ENCODE measurements around the gene CCDC30.

CCDC30 gene

DNA sequence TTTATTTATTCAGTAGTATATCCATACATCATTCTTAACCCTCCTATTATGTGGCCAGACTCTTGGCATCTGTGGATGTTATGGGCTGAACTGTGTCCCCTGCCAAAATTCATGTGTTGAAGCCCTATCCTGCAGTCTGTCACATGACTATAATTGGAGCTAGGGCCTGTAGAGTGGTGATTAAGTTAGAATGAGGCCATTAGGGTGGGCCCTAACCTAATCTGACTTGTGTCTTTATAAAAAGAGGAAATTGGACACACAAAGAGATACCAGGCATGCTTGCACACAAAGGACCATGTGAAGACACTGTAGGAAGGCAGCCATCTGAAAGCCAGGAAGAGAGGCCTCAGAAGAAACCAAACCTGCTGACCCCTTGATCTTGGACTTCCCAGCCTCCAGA, 13.8 kb upstream of the CCDC30 start:
- TF ChIP-seq, protein P1, sequence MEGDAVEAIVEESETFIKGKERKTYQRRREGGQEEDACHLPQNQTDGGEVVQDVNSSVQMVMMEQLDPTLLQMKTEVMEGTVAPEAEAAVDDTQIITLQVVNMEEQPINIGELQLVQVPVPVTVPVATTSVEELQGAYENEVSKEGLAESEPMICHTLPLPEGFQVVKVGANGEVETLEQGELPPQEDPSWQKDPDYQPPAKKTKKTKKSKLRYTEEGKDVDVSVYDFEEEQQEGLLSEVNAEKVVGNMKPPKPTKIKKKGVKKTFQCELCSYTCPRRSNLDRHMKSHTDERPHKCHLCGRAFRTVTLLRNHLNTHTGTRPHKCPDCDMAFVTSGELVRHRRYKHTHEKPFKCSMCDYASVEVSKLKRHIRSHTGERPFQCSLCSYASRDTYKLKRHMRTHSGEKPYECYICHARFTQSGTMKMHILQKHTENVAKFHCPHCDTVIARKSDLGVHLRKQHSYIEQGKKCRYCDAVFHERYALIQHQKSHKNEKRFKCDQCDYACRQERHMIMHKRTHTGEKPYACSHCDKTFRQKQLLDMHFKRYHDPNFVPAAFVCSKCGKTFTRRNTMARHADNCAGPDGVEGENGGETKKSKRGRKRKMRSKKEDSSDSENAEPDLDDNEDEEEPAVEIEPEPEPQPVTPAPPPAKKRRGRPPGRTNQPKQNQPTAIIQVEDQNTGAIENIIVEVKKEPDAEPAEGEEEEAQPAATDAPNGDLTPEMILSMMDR (IDR thresholded peaks at IDR 0.05; ENCODE audit: low read length, missing control alignments) = no peak
- no peak for DNase-seq (ENCODE audit: low read depth)
- no peak overlapping the region for H3K4me3 ChIP-seq (replicated peaks; ENCODE audit: low read depth, low read length)

DNA sequence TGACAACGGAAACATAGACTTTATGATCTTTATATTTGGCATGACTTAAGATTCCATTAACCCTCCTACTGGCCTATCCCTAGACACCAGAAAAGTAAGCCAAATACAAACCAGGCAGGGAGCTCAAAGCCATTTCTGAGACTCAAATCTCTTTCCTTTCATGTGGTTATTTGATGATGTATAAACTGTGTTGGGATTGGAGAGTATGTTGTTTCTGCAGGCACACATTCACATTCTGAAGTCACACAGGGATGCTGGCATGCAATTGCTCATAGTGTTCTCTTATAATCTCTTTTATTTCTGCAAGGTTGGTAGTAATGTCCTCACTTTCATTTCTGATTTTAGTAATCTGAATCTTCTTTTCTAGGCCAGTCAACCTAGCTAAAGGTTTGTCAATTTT, 13.0 kb upstream of the CCDC30 start:
- DNase-seq (ENCODE audit: low read depth) = no peak
- TF ChIP-seq, protein P1 (IDR thresholded peaks at IDR 0.05; ENCODE audit: low read length, missing control alignments) = no peak
- no peak overlapping the region for H3K4me3 ChIP-seq (replicated peaks; ENCODE audit: low read depth, low read length)

DNA sequence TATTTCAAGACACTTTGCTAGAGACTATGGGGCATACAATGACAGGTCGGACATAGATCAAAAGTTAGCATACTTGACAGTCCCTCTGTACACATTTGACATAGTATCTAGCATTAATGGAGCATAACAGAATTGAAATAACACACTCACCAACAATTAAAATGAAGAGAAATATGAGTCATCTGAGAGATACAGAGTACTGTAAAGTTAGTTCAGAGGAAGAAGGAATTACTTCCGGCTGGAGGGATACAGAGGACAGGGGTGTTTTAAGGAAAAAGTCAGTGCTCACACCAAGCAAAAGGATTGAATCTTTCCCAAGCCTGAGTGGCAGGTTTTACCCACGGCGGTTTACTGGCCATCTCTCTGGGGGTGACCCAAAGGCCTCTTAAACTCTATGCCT, 9.7 kb upstream of the CCDC30 start:
- DNase-seq (ENCODE audit: low read depth) = no peak

DNA sequence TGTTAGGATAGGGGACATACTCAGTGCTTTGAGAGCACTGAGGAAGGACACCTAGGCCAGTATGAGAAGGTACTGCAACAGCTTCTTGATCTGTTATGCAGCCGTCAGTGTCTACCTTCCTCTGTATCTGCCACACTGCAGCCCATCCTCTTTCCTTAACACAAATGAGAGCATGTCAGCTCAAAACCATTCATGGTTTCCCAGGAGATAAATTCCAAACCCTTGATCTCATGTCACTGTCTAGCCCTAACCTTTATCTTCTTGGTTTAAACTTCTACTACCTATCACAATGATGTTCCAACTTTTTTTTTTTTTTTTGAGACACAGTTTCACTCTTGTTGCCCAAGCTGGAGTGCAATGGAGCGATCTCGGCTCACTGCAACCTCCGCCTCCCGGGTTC, 8.7 kb upstream of the CCDC30 start:
- DNase-seq (ENCODE audit: low read depth) = no peak
- TF ChIP-seq, protein P1 (IDR thresholded peaks at IDR 0.05; ENCODE audit: low read length, missing control alignments) = no peak
- no peak overlapping the region for H3K4me3 ChIP-seq (replicated peaks; ENCODE audit: low read depth, low read length)

More for the DNA sequence above, 9.7 kb upstream of the CCDC30 start:
- no peak overlapping the region for H3K4me3 ChIP-seq (replicated peaks; ENCODE audit: low read depth, low read length)
- TF ChIP-seq, protein P1 (IDR thresholded peaks at IDR 0.05; ENCODE audit: low read length, missing control alignments) = no peak

DNA sequence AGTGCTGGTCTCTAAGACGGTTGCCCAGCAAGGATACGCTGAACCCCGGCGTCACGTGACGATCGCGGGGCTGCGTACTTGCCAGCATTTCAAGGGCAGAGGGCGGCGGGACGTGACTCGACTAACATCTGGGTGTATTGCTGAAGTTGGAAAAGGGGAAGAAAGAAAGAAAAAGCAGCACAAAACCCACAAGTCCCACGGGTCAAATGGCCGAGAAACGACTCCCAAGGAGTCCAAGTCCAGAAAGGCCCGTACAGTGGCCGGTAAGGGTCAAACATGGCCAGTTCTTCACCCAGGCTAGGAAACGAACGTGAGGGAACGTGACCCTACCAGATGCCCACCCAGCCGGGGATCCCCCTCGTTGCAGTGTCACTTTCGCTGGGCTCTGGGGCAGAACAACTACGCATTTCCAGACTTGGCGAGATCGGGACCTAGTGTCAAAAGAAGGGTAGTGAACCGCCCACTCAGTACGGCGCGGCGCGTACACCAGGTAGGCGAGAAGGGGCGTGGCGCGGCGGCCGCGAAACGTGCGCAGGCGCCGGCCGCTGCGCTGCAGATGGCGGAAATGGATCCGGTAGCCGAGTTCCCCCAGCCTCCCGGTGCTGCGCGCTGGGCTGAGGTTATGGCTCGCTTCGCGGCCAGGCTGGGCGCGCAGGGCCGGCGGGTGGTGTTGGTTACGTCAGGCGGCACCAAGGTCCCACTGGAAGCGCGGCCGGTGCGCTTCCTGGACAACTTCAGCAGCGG, 6.9 kb upstream of the CCDC30 start, which contains the start of the genes PPCS and ZMYND12:
TSS of gene PPCS (plus strand) at position 534 of the 744 bp plus-strand sequence. CDS start at position 557, 23 bp downstream.
TSS of gene ZMYND12 (minus strand) at position 13 of the 744 bp plus-strand sequence. CDS start 25 bp downstream, outside the sequence.
- peak; percentile 90 for DNase-seq (ENCODE audit: low read depth)
- TF ChIP-seq, protein P1 (IDR thresholded peaks at IDR 0.05; ENCODE audit: low read length, missing control alignments) = no peak
- H3K4me3 ChIP-seq (replicated peaks; ENCODE audit: low read depth, low read length) = peak within 1 kb of the TSS; percentile 84

DNA sequence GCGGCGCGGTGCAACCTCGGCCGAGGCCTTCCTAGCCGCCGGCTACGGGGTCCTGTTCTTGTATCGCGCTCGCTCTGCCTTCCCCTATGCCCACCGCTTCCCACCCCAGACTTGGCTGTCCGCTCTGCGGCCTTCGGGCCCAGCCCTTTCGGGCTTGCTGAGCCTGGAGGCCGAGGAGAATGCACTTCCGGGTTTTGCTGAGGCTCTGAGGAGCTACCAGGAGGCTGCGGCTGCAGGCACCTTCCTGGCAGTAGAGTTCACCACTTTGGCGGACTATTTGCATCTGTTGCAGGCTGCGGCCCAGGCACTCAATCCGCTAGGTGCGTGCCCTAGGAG, 6.4 kb upstream of the CCDC30 start:
- TF ChIP-seq, protein P1 (IDR thresholded peaks at IDR 0.05; ENCODE audit: low read length, missing control alignments) = no peak
- peak overlapping the region; percentile 84 for H3K4me3 ChIP-seq (replicated peaks; ENCODE audit: low read depth, low read length)
- peak; percentile 59 for DNase-seq (ENCODE audit: low read depth)

DNA sequence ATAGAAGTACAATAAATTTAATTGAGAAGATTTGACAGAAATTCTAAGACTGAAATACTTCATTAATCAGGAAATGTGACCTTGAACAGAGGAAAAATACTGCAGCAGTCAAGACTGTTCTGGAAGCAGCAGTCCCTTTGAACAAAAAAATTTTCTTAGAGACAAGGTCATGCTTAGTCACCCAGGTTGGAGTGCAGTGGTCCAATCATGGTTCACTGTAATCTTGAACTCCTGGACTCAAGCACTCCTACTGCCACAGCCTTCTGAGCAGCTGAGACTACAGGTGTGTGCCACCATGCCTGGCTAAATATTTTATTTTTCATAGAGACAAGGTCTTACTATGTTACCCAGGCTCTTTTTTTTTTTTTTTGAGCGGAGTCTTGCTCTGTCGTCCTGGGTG, 1.9 kb upstream of the CCDC30 start:
- H3K4me3 ChIP-seq (replicated peaks; ENCODE audit: low read depth, low read length) = no peak overlapping the region
- TF ChIP-seq, protein P1 (IDR thresholded peaks at IDR 0.05; ENCODE audit: low read length, missing control alignments) = no peak
- DNase-seq (ENCODE audit: low read depth) = no peak

Data from fibroblast of pulmonary artery (primary cell).